Activated CD8-positive, alpha-beta memory T cell treated with anti-CD3 and anti-CD28 coated beads for 1 hour (primary cell): Measurements from ENCODE around the gene XPC.

Experiments used
- DNase-seq, 2 donors: peaks; one replicate each; pipeline ENCODE4 v3.0.0-alpha.2; 2020; ENCODE audit warnings: low read depth in 1 of 2; ENCODE audit errors: extremely low read depth in 1 of 2

XPC gene

GRCh38 chr3:14150078-14150477 is 28.3 kb downstream of the XPC start:
- DNase-seq, result no peak

DNA sequence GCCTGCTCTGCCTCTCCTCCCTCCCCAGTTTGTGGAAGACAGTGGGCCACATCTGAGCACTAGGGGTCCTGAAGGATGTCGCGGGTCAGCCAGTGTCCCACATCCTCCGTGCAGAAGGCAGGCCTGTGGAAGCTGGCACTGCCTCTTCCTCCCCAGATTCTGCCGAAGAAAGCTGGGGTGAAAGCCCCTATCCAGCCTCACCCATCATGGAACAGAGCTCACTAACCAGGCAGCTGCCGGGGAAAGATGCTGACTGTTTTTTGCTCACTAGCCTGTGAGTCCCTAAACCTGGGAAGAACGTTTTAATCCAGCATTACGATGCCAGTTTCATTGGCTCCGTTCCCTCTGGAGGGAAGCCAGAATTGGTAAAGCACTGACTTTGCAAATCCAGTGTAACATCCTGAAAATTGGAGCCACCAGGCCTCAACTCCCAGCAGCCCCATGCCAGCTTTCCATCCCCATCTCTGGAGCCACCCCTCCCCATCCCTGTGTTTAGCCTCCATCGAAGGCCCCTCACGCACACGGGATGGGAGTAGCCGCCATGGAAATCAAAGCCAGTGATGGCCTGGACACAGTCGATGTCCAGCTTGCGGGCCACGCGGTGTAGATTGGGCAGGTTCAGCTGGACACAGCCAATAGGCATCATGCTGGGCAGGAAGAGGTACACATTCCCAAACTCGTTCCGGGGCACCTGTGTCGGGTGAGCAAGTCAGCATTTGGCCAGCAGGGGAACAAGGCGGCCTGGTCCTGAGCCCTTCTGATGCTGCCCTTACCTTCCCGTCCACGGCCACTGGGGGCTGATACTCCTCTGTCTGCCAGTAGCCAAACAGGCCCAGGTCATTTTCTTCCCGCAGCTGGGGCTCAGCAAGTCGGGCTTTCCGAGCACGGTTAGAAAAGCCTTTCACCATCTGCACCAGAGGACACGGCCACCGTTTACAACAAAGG is 30.1 kb downstream of the XPC start:
- DNase-seq, result no peak

DNA sequence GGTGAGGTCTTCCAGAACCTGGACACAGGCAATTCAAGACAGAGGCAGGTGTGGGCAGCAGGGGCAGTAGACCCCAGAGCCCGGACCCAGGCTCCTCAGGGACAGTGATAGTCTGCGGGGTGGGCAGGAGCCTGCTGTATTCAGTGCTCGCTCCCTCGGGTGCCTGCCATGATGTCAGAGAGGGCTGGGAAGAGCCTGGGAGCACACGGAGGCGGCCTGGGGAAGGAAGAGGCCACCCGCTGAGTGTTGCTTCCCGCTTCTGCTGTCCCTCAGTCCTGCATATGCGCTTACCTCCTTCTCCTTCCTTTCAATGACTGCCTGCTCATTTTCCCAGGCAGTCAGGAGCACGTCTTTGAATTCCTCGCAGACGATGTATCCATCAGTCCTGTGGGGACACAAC is 30.8 kb downstream of the XPC start:
- DNase-seq, result no peak

GRCh38 chr3:14147066-14147435 is 31.4 kb downstream of the XPC start:
- DNase-seq, result no peak

GRCh38 chr3:14146381-14147065 is 31.9 kb downstream of the XPC start:
- DNase-seq, result no peak

DNA sequence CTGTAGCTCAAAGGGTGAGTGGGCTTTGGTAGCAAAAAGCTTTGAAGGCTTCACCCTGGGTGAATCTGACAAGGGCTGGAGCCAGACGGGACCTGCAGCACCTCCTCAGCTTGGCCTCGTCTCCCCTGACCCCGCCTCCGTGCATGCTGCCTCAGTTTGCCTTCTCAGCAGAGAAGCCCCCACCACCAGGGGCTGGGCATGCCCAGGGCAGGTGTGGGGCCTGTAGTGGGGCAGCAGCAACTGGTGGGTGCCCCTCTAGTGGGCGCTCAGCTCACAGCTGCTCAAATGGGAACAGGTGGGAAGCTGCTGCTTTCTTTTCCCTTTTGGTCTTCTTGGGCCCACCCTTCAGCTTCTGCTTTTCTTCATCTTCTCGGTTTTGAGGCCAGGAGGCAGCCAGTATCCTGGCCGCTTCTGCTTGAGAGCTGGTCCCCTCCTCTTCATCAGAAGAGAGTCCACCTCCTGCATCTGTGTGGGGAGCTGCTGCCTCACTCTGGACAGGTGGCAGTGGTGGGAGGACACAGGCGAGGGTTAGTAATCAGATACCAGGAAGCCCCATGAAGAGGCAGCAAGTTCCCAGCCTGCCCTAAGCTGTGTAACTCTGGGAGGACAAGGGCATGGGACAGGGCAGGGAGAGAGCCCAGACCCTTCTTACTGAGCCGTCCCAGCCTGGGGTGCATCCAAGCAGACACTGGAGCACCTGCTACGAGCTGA is 32.6 kb downstream of the XPC start:
- DNase-seq, result no peak

- no peak for DNase-seq
These were observed 33.2 kb downstream of the XPC start for GRCh38 chr3:14145236-14145635.

DNA sequence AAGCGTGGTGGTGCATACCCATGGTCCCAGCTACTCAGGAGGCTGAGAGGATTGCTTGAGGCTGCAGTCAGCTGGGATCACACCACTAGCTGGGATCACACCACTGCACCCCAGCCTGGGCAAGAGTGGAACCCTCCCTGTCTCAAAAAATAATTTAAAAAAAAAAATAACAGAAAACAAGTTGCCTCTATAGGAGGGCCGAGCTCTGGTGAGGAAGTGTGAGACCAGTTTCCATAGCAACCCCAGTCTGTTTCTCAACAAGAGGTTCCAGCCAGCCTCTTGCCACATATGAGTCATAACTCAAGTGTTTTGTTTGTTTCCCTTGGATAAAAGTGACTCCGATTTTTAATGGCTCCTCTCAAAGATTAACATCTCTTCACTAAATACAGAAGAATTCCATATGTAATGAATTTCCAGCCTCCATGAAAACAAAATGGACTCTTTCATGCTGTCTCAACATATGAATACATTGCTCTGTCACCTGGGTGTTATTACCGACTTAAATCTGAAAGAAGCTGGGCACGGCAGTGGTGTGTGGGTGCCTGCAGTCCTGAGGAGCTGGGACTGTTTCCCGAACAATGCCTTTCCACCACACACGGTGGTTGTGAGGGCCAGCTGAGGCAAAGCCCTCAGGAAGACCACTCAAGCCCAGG is 33.9 kb downstream of the XPC start:
- peak; percentile 45 to 49 for DNase-seq

GRCh38 chr3:14143271-14144225 is 34.9 kb downstream of the XPC start:
- DNase-seq, result no peak

DNA sequence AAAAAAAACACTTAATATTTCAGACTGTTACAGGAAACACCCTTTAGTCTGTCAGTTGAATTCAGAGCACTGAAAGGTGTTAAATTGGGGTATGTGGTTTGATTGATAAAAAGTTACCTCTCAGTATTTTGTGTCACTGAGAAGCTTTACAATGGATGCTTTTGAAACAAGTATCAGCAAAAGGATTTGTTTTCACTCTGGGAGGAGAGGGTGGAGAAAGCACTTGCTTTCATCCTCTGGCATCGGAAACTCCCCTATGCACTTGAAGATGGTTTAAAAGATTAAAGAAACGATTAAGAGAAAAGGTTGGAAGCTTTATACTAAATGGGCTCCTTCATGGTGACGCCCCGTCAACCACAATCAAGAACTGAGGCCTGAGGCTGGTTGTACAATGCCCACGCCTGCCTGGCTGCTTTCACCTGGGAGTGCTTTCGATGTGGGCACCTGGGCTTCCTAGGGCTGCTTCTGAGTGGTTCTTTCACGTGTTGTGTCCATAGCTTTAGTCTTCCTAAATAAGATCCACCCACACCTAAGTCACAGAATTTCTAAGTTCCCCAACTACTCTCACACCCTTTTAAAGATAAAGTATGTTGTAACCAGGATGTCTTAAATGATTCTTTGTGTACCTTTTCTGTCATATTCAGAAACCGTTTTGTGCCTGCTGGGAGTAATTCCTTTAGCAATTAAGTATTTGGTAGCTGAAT is 35.7 kb downstream of the XPC start:
- no peak for DNase-seq

DNA sequence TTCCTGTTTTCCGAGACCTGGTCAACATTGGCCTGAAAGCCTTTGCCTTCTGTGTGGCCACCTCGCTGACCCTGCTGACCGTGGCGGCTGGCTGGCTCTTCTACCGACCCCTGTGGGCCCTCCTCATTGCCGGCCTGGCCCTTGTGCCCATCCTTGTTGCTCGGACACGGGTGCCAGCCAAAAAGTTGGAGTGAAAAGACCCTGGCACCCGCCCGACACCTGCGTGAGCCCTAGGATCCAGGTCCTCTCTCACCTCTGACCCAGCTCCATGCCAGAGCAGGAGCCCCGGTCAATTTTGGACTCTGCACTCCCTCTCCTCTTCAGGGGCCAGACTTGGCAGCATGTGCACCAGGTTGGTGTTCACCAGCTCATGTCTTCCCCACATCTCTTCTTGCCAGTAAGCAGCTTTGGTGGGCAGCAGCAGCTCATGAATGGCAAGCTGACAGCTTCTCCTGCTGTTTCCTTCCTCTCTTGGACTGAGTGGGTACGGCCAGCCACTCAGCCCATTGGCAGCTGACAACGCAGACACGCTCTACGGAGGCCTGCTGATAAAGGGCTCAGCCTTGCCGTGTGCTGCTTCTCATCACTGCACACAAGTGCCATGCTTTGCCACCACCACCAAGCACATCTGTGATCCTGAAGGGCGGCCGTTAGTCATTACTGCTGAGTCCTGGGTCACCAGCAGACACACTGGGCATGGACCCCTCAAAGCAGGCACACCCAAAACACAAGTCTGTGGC is 36.6 kb downstream of the XPC start:
- no peak for DNase-seq

GRCh38 chr3:14141144-14141543 is 37.3 kb downstream of the XPC start:
- no peak for DNase-seq

DNA sequence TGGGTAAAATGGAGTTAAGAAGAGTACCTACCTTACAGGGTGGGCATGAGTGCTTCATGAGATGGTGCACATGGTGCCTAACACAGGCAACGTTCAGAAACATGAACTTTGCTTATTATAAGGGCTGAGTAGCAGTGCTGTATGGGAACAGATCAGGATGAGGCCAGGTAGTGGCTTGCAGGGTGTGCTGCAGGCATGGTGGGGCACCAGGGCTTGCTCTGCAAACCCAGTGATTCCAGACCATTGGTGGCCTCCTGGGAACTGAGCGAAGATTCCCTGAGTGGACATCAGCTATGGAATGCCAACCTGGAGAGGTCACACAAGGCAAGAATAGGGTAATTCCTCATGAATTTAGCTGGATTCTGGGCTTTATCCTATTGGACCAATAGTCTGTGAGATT is 37.7 kb downstream of the XPC start:
- DNase-seq, result no peak

- no peak for DNase-seq
These were observed 38.6 kb downstream of the XPC start for GRCh38 chr3:14139771-14140170.

DNA sequence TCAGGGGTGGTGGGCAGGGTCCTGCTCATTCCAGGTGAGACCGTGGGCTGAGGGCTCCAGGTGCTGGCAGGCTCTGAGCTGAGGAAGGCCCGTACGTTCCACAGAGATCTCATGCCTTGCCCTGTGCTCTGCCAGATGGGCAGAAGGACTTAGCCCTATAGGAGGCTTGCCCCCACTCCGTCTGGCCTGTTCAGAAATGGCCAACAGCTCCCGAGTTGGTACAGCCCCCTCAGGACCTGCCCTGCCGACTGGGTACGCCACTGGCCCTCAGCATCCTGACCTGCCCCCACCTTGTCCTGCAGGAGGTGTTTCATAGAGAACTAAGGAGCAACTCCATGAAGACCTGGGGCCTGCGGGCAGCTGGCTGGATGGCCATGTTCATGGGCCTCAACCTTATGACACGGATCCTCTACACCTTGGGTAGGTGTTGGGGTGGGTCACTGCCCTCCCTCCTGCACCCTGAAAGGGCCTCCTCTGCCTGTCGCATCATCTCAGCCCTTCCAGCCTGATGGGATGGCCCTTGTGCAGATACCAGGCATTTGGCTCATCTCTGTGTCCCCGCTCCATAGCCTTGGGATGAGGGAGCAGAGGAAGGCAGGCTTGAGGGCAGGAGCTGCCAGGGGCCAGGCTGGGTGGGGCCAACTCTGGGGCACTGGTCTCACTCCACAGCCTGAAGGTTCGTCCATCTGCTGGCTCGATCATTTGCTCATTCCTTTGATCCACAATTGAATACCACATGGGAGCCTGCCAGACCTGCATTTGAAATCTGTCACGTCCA is 39.3 kb downstream of the XPC start:
- no peak for DNase-seq

GRCh38 chr3:14138109-14138877 is 40.1 kb downstream of the XPC start:
- no peak for DNase-seq

- no peak for DNase-seq
These were observed 41.0 kb downstream of the XPC start for GRCh38 chr3:14137445-14137844.
